AG09309 (cell line): ENCODE measurements around the gene ZNF107.
"Not testable (repeated sequence)": the region's sequence is repeated elsewhere in the genome, so short reads cannot be mapped to it uniquely, and the experiment has no call there.

Experiments
- DNase-seq: peaks from one replicate; pipeline ENCODE4 v3.0.0-alpha.2; 2010; ENCODE audit warnings: low read depth
- H3K4me3 ChIP-seq: 2 replicates; pipeline ENCODE4 v1.5.1; 2011; ENCODE audit warnings: mild to moderate bottlenecking, low read depth, low read length, moderate library complexity; ENCODE audit not compliant: control insufficient read depth
- CTCF ChIP-seq: IDR thresholded peaks from 2 replicates; pipeline ENCODE4 v1.5.1; 2011; ENCODE audit warnings: mild to moderate bottlenecking, low read depth, low read length, inconsistent platforms; ENCODE audit not compliant: insufficient read depth, control insufficient read depth; ENCODE audit errors: missing control alignments

The ZNF107 gene

GRCh38 chr7:64685091-64685490 lies 19.2 kb downstream of the ZNF107 start:
- H3K4me3 ChIP-seq: no peak overlapping the region
- no peak for TF ChIP-seq CTCF
- DNase-seq: no peak

- no peak for TF ChIP-seq CTCF
- no peak for DNase-seq
- H3K4me3 ChIP-seq: no peak overlapping the region
Observed at GRCh38 chr7:64685741-64686140, 19.8 kb downstream of the ZNF107 start.

GRCh38 chr7:64686493-64687184 lies 20.7 kb downstream of the ZNF107 start:
- H3K4me3 ChIP-seq: no peak overlapping the region
- no peak for TF ChIP-seq CTCF
- DNase-seq: no peak

- no peak overlapping the region for H3K4me3 ChIP-seq
- no peak for TF ChIP-seq CTCF
- no peak for DNase-seq
Observed at GRCh38 chr7:64687249-64687648, 21.3 kb downstream of the ZNF107 start.

- no peak for DNase-seq
- no peak overlapping the region for H3K4me3 ChIP-seq
- no peak for TF ChIP-seq CTCF
Observed at GRCh38 chr7:64688988-64689387, 23.1 kb downstream of the ZNF107 start.

GRCh38 chr7:64691831-64692230 lies 25.9 kb downstream of the ZNF107 start:
- H3K4me3 ChIP-seq: no peak overlapping the region
- no peak for DNase-seq
- TF ChIP-seq CTCF: no peak

GRCh38 chr7:64697863-64698262 lies 31.9 kb downstream of the ZNF107 start:
- H3K4me3 ChIP-seq, DNase-seq: not testable (repeated sequence)
